Gastrocnemius medialis (tissue), 4 donors: ENCODE measurements around the gene EHBP1L1.

Experiments
- POLR2A ChIP-seq, 2 donors: fragments of 450-650 bp; IDR thresholded peaks; one replicate each; pipeline ENCODE4 v1.6.1; 2017; ENCODE audit warnings: antibody characterized with exemption in 2 of 2, mild to moderate bottlenecking in 2 of 2, moderate library complexity in 2 of 2
- TF ChIP-seq, protein P1 (sequence below), 5 experiments: fragments of 450-650 bp in 3 of 5; fragments of 200-600 bp in 2 of 5; sonication (generic) in 2 of 5; IDR thresholded peaks in 4 of 5; conservative IDR thresholded peaks in 1 of 5; 1 replicate in 4 of 5; 2 replicates in 1 of 5; pipeline ENCODE4 v1.5.1; 2016 to 2019; ENCODE audit warnings: antibody characterized with exemption in 5 of 5, mild to moderate bottlenecking in 3 of 5, moderate library complexity in 3 of 5

GRCh38 chr11:65615229-65615949 is 39.5 kb downstream of the EHBP1L1 start, which contains the start of gene PCNX3:
- TF ChIP-seq, protein P1, sequence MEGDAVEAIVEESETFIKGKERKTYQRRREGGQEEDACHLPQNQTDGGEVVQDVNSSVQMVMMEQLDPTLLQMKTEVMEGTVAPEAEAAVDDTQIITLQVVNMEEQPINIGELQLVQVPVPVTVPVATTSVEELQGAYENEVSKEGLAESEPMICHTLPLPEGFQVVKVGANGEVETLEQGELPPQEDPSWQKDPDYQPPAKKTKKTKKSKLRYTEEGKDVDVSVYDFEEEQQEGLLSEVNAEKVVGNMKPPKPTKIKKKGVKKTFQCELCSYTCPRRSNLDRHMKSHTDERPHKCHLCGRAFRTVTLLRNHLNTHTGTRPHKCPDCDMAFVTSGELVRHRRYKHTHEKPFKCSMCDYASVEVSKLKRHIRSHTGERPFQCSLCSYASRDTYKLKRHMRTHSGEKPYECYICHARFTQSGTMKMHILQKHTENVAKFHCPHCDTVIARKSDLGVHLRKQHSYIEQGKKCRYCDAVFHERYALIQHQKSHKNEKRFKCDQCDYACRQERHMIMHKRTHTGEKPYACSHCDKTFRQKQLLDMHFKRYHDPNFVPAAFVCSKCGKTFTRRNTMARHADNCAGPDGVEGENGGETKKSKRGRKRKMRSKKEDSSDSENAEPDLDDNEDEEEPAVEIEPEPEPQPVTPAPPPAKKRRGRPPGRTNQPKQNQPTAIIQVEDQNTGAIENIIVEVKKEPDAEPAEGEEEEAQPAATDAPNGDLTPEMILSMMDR (IDR thresholded peaks at IDR 0.05 in 4 of 5, conservative IDR thresholded peaks at IDR 0.05 in 1 of 5) = no peak
- peak; percentile 27 to 75 for TF ChIP-seq POLR2A (IDR thresholded peaks at IDR 0.05)
